CD4-positive, alpha-beta T cell treated with Interleukin-15 for 1 hour (primary cell): ENCODE measurements around the gene RPP21.
A peak's percentile ranks its signal among the peaks of the same experiment; 100 is the strongest.

Source experiments
- DNase-seq: peaks from one replicate; pipeline ENCODE4 v3.0.0-alpha.2; 2020

Gene RPP21

GRCh38 chr6:30344868-30345671, at the start of gene RPP21:
TSS of gene RPP21 (plus strand) at chr6:30345156. CDS start at chr6:30345172, 16 bp downstream.
- peak; percentile 83 for DNase-seq

GRCh38 chr6:30295837-30296236, 49.1 kb upstream of the RPP21 start:
- no peak for DNase-seq

- DNase-seq, result no peak
Measured at GRCh38 chr6:30304002-30304401, 41.0 kb upstream of the RPP21 start.

GRCh38 chr6:30311101-30311500, 33.9 kb upstream of the RPP21 start:
- DNase-seq, result no peak

- DNase-seq, result no peak
Measured at GRCh38 chr6:30311671-30312070, 33.3 kb upstream of the RPP21 start.

- DNase-seq, result no peak
Measured at GRCh38 chr6:30312266-30312665, 32.7 kb upstream of the RPP21 start.

GRCh38 chr6:30312676-30313321, 32.2 kb upstream of the RPP21 start:
- DNase-seq, result no peak

- DNase-seq, result no peak
Measured at GRCh38 chr6:30315156-30315555, 29.8 kb upstream of the RPP21 start.

- no peak for DNase-seq
Measured at GRCh38 chr6:30317913-30318589, 26.9 kb upstream of the RPP21 start.

GRCh38 chr6:30319146-30319835, 25.7 kb upstream of the RPP21 start:
- DNase-seq, result no peak

- no peak for DNase-seq
Measured at GRCh38 chr6:30321692-30322388, 23.1 kb upstream of the RPP21 start.

- no peak for DNase-seq
Measured at GRCh38 chr6:30322527-30323501, 22.1 kb upstream of the RPP21 start.

GRCh38 chr6:30323806-30324205, 21.1 kb upstream of the RPP21 start:
- no peak for DNase-seq

GRCh38 chr6:30325150-30325872, 19.6 kb upstream of the RPP21 start:
- DNase-seq, result no peak

- DNase-seq, result peak; percentile 87
Measured at GRCh38 chr6:30325873-30326525, 19.0 kb upstream of the RPP21 start.

- peak; percentile 94 for DNase-seq
Measured at GRCh38 chr6:30326526-30327231, 18.3 kb upstream of the RPP21 start, which contains the start of gene TRIM39. TSS of gene TRIM39 (plus strand) at chr6:30326927. CDS start at chr6:30329318, 2,391 bp downstream.

GRCh38 chr6:30327232-30327746, 17.7 kb upstream of the RPP21 start:
- no peak for DNase-seq

- DNase-seq, result no peak
Measured at GRCh38 chr6:30328397-30328796, 16.6 kb upstream of the RPP21 start.

- peak; percentile 20 for DNase-seq
Measured at GRCh38 chr6:30329331-30329730, 15.6 kb upstream of the RPP21 start.
